SK-N-MC (cell line): ENCODE measurements around the gene YPEL2.

Experiments
- EZH2 ChIP-seq: fragments of 200-600 bp; sonication (generic); IDR thresholded peaks from one replicate; pipeline ENCODE4 v1.6.1; 2017; ENCODE audit warnings: antibody characterized with exemption
- POLR2AphosphoS5 ChIP-seq: IDR thresholded peaks from 2 replicates; pipeline ENCODE4 v1.6.1; 2012; ENCODE audit warnings: mild to moderate bottlenecking, low read depth, low read length, borderline replicate concordance

GRCh38 chr17:59356543-59357218, 25.2 kb downstream of the YPEL2 start:
- TF ChIP-seq EZH2, result no peak
- TF ChIP-seq POLR2AphosphoS5, result no peak
